Upper lobe of right lung (tissue), 1 donor: ENCODE measurements around the gene DCAF7. TPM values are rescaled to one million over a fixed set of nuclear protein-coding genes. Genes with fewer than 3 reads are reported as not detected.

Experiments
- ATAC-seq: fragments of 200-7000 bp; cut with Tn5 transposase; one replicate; pipeline ENCODE4 v1.9.1; 2020; ENCODE audit warnings: mild to moderate bottlenecking, moderate library complexity
- DNase-seq: peaks from one replicate; pipeline ENCODE4 v3.0.0-alpha.2; 2020
- H3K27ac ChIP-seq: fragments of 200-600 bp; one replicate; pipeline ENCODE4 v1.8.0; 2022
- H3K27me3 ChIP-seq: fragments of 200-600 bp; one replicate; pipeline ENCODE4 v1.8.0; 2022; ENCODE audit warnings: mild to moderate bottlenecking
- H3K36me3 ChIP-seq: fragments of 200-600 bp; one replicate; pipeline ENCODE4 v1.8.0; 2022
- H3K4me1 ChIP-seq: fragments of 200-600 bp; one replicate; pipeline ENCODE4 v1.8.0; 2022
- H3K4me3 ChIP-seq: fragments of 200-600 bp; one replicate; pipeline ENCODE4 v1.8.0; 2022; ENCODE audit warnings: mild to moderate bottlenecking
- H3K9me3 ChIP-seq: fragments of 200-600 bp; one replicate; pipeline ENCODE4 v1.8.0; 2022
- CTCF ChIP-seq: fragments of 200-600 bp; IDR thresholded peaks from one replicate; pipeline ENCODE4 v1.8.0; 2022; ENCODE audit warnings: antibody characterized with exemption
- intact Hi-C: fragments of 100-400 bp; cut with DNase I; formaldehyde crosslinking; loops from one replicate; pipeline ENCODE4 v1.11.0; 2022
- total RNA-seq: library from RNA; stranded (reverse); fragmentation: NEBNext Ultra II Directional; extraction: Animal tissue kit (Norgen Biotek cat#: 25700); gene quantifications from one replicate; pipeline ENCODE4 v1.2.1, GENCODE V29; 2021
- donor health status: DM: no; HTN: yes; CAD: no; lungs with severe emphysema.

DCAF7 gene
- total RNA-seq, 1 donor from 2014 or later, result 79.9 TPM

- TF ChIP-seq CTCF, result no peak
- H3K4me1 ChIP-seq, result no peaks in the 10 kb centered on the region
- H3K27me3 ChIP-seq, result no peaks in the 10 kb centered on the region
- peaks cover under 1% of the 10 kb centered on the region for H3K36me3 ChIP-seq
- no peak for DNase-seq
- H3K27ac ChIP-seq, result no peak overlapping the region
- H3K4me3 ChIP-seq, result no peak overlapping the region
- intact Hi-C loops, result no loop called here
- no peak for ATAC-seq
- H3K9me3 ChIP-seq, result no peaks in the 10 kb centered on the region
Measured at GRCh38 chr17:63564562-63564961, 14.3 kb downstream of the DCAF7 start.

- H3K4me3 ChIP-seq, result no peak overlapping the region
- DNase-seq (no peak), ATAC-seq (no peak)
- peaks cover 11% of the 10 kb centered on the region for H3K36me3 ChIP-seq
- H3K27ac ChIP-seq, result no peak overlapping the region
- no peak for TF ChIP-seq CTCF
- no peaks in the 10 kb centered on the region for H3K27me3 ChIP-seq
- H3K9me3 ChIP-seq, result no peaks in the 10 kb centered on the region
- H3K4me1 ChIP-seq, result peaks cover 3% of the 10 kb centered on the region
- intact Hi-C loops, result no loop called here
Measured at GRCh38 chr17:63567229-63567628, 17.0 kb downstream of the DCAF7 start.

DNA sequence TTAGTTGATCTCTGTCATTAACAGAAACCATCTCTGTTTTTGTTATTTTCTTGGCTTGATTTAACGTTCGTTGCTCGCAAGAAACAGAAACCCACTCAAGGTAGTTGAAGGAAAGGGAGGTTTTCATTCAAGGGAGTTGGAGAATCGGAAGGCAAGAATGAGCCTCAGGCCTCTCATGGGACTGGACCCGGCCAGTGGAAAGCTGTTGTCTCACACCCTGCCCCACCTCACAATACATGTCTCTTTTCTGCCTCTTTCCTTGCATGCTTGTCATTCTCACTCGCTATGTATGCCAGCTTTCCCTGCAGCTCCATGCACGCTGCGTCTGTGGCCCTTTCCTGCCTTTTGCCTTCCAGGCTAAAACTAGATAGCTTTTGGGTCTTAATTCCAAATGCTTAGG, 18.3 kb downstream of the DCAF7 start:
- Histone ChIP-seq H3K27ac (no peak overlapping the region), H3K4me3 (no peak overlapping the region), H3K27me3 (no peaks in the 10 kb centered on the region), H3K4me1 (peaks cover 3% of the 10 kb centered on the region), H3K9me3 (no peaks in the 10 kb centered on the region), H3K36me3 (peaks cover 11% of the 10 kb centered on the region)
- DNase-seq, result no peak
- no peak for ATAC-seq
- intact Hi-C loops, result no loop called here
- TF ChIP-seq CTCF, result no peak

GRCh38 chr17:63571632-63572310, 21.5 kb downstream of the DCAF7 start:
- H3K9me3 ChIP-seq, result no peaks in the 10 kb centered on the region
- no peaks in the 10 kb centered on the region for H3K27me3 ChIP-seq
- peaks cover 3% of the 10 kb centered on the region for H3K4me1 ChIP-seq
- ATAC-seq (no peak), DNase-seq (no peak)
- no peak overlapping the region for H3K4me3 ChIP-seq
- TF ChIP-seq CTCF, result no peak
- intact Hi-C loops, result no loop called here
- peaks cover 11% of the 10 kb centered on the region for H3K36me3 ChIP-seq
- H3K27ac ChIP-seq, result no peak overlapping the region

DNA sequence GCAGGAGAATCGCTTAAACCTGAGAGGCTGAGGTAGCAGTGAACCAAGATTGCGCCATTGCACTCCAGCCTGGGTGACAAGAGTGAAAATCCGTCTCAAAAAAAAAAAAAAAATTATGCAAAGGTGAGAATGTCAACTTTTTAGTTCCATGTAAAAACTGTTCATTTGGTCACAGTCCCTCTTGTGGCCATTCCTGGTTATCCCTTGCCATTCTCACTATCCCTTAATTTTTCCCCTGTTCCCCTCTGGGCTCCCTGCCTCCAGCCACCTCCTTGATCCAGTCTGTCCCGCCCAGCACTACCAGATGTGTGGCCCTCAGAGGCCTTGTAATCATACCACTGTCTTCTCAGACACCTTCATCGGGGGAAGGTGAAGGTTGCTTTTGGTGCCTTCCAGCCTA, 23.4 kb downstream of the DCAF7 start:
- Histone ChIP-seq H3K9me3 (no peaks in the 10 kb centered on the region), H3K36me3 (peaks cover 13% of the 10 kb centered on the region), H3K4me1 (peaks cover 3% of the 10 kb centered on the region), H3K27ac (no peak overlapping the region), H3K27me3 (no peaks in the 10 kb centered on the region), H3K4me3 (no peak overlapping the region)
- ATAC-seq (no peak), DNase-seq (no peak)
- peak; percentile 14 for TF ChIP-seq CTCF
- intact Hi-C loops, result no loop called here
